Measurements from ENCODE around the gene GRIK4.

Gene GRIK4

GRCh38 chr11:120878781-120879180 lies 367.2 kb downstream of the GRIK4 start:
- TF ChIP-seq CTCF (conservative IDR thresholded peaks at IDR 0.05; ENCODE audit: low read length) (no peak), EZH2phosphoT487 (IDR thresholded peaks at IDR 0.05; ENCODE audit: borderline replicate concordance) (no peak)
- H3K4me3 ChIP-seq (ENCODE audit: low read length, poor library complexity, severe bottlenecking): no peak overlapping the region

GRCh38 chr11:120880498-120881175 lies 369.1 kb downstream of the GRIK4 start:
- H4K20me1 ChIP-seq (ENCODE audit: insufficient read depth, low read length, poor library complexity, severe bottlenecking): no peaks in the 10 kb centered on the region
- no peaks in the 10 kb centered on the region for H3K27me3 ChIP-seq (ENCODE audit: insufficient read depth, low read length, poor library complexity, severe bottlenecking)
- H3K9me2 ChIP-seq (replicated peaks; ENCODE audit: low read depth, low read length): no peaks in the 10 kb centered on the region
- H3F3A ChIP-seq (ENCODE audit: low read depth): no peaks in the 10 kb centered on the region
- H3K36me3 ChIP-seq (ENCODE audit: insufficient read depth, low read length): no peaks in the 10 kb centered on the region
- no peaks in the 10 kb centered on the region for H3K9me3 ChIP-seq (ENCODE audit: insufficient read depth, low read depth, low read length)
- no peaks in the 10 kb centered on the region for H3K4me1 ChIP-seq (ENCODE audit: insufficient read depth, low read length, poor library complexity, severe bottlenecking)
- no peaks in the 10 kb centered on the region for H3K79me2 ChIP-seq (ENCODE audit: insufficient read depth, low read length)
- no peak overlapping the region for H3K9ac ChIP-seq (ENCODE audit: low read depth, low read length, poor library complexity, severe bottlenecking)
- H3K4me2 ChIP-seq (ENCODE audit: low read depth, low read length, poor library complexity, severe bottlenecking): no peak overlapping the region
- no peak overlapping the region for H2AFZ ChIP-seq (ENCODE audit: low read length)
- TF ChIP-seq EZH2phosphoT487 (IDR thresholded peaks at IDR 0.05; ENCODE audit: borderline replicate concordance) (no peak), CTCF (conservative IDR thresholded peaks at IDR 0.05; ENCODE audit: low read length) (no peak)
- no peak overlapping the region for H3K4me3 ChIP-seq (ENCODE audit: low read length, poor library complexity, severe bottlenecking)

More at GRCh38 chr11:120878781-120879180, 367.2 kb downstream of the GRIK4 start:
- no peaks in the 10 kb centered on the region for H3K36me3 ChIP-seq (ENCODE audit: insufficient read depth, low read length)
- no peak overlapping the region for H3K4me2 ChIP-seq (ENCODE audit: low read depth, low read length, poor library complexity, severe bottlenecking)
- H3K9me2 ChIP-seq (replicated peaks; ENCODE audit: low read depth, low read length): no peaks in the 10 kb centered on the region
- H3K27me3 ChIP-seq (ENCODE audit: insufficient read depth, low read length, poor library complexity, severe bottlenecking): no peaks in the 10 kb centered on the region
- no peaks in the 10 kb centered on the region for H3K9me3 ChIP-seq (ENCODE audit: insufficient read depth, low read depth, low read length)
- H3K9ac ChIP-seq (ENCODE audit: low read depth, low read length, poor library complexity, severe bottlenecking): no peak overlapping the region
- H3K79me2 ChIP-seq (ENCODE audit: insufficient read depth, low read length): no peaks in the 10 kb centered on the region
- H3K4me1 ChIP-seq (ENCODE audit: insufficient read depth, low read length, poor library complexity, severe bottlenecking): no peaks in the 10 kb centered on the region
- H2AFZ ChIP-seq (ENCODE audit: low read length): no peak overlapping the region
- no peaks in the 10 kb centered on the region for H4K20me1 ChIP-seq (ENCODE audit: insufficient read depth, low read length, poor library complexity, severe bottlenecking)
- H3F3A ChIP-seq (ENCODE audit: low read depth): no peaks in the 10 kb centered on the region

- H4K20me1 ChIP-seq (ENCODE audit: insufficient read depth, low read length, poor library complexity, severe bottlenecking): no peaks in the 10 kb centered on the region
Measured at GRCh38 chr11:120881596-120881995, 370.0 kb downstream of the GRIK4 start.

More at GRCh38 chr11:120881596-120881995, 370.0 kb downstream of the GRIK4 start:
- Histone ChIP-seq H3K4me3 (ENCODE audit: low read length, poor library complexity, severe bottlenecking) (no peak overlapping the region), H3K9me3 (ENCODE audit: insufficient read depth, low read depth, low read length) (no peaks in the 10 kb centered on the region), H2AFZ (ENCODE audit: low read length) (no peak overlapping the region), H3K4me2 (ENCODE audit: low read depth, low read length, poor library complexity, severe bottlenecking) (no peak overlapping the region), H3K4me1 (ENCODE audit: insufficient read depth, low read length, poor library complexity, severe bottlenecking) (no peaks in the 10 kb centered on the region), H3K9ac (ENCODE audit: low read depth, low read length, poor library complexity, severe bottlenecking) (no peak overlapping the region), H3K36me3 (ENCODE audit: insufficient read depth, low read length) (no peaks in the 10 kb centered on the region), H3K27me3 (ENCODE audit: insufficient read depth, low read length, poor library complexity, severe bottlenecking) (no peaks in the 10 kb centered on the region), H3K9me2 (replicated peaks; ENCODE audit: low read depth, low read length) (no peaks in the 10 kb centered on the region), H3F3A (ENCODE audit: low read depth) (no peaks in the 10 kb centered on the region), H3K79me2 (ENCODE audit: insufficient read depth, low read length) (no peaks in the 10 kb centered on the region)
- TF ChIP-seq CTCF (conservative IDR thresholded peaks at IDR 0.05; ENCODE audit: low read length): no peak
- no peak for TF ChIP-seq EZH2phosphoT487 (IDR thresholded peaks at IDR 0.05; ENCODE audit: borderline replicate concordance)
